Neuron (in vitro differentiated cells): Measurements from ENCODE around the gene WFDC10B.

ENCODE experiments used
- H2AFZ ChIP-seq: one replicate; pipeline ENCODE4 v1.6.1; 2013; ENCODE audit warnings: low read depth, mild to moderate bottlenecking, inconsistent platforms, low read length, moderate library complexity
- H3K27me3 ChIP-seq: one replicate; pipeline ENCODE4 v1.6.1; 2013; ENCODE audit warnings: low read length; ENCODE audit not compliant: insufficient read depth
- H3K36me3 ChIP-seq: one replicate; pipeline ENCODE4 v1.6.1; 2013; ENCODE audit warnings: low read length; ENCODE audit not compliant: insufficient read depth
- H3K4me1 ChIP-seq: one replicate; pipeline ENCODE4 v1.6.1; 2013; ENCODE audit warnings: low read length; ENCODE audit not compliant: insufficient read depth
- H3K4me3 ChIP-seq: 2 replicates; pipeline ENCODE4 v1.5.1; 2013; ENCODE audit warnings: mild to moderate bottlenecking, low read length, moderate library complexity
- H3K9me3 ChIP-seq: one replicate; pipeline ENCODE4 v1.6.1; 2013; ENCODE audit warnings: low read length

Gene WFDC10B

DNA sequence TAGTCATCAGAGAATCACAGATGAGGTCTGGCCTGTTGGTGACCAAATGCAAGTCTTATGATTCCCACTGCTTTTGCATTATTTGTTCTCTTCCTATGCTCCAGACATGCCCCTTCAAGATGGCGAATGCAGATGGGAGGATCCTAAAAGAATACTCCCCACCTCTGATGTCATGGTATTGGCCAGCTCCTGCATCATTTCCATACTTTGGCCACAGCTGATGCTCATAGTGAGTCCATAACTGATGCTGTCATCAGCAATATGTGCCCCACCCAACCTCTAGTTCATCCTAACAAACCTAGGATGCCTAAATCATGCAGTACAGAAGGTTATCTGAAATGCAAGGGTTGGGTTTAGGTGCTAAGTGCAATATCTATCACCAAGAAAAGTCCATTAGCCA, 68.3 kb downstream of the WFDC10B start:
- no peak overlapping the region for H2AFZ ChIP-seq
- no peaks in the 10 kb centered on the region for H3K9me3 ChIP-seq
- H3K36me3 ChIP-seq = no peaks in the 10 kb centered on the region
- no peaks in the 10 kb centered on the region for H3K27me3 ChIP-seq
- H3K4me3 ChIP-seq = no peak overlapping the region
- H3K4me1 ChIP-seq = no peaks in the 10 kb centered on the region
